Measurements from ENCODE around the gene ENGASE.

Gene ENGASE

GRCh38 chr17:79118924-79119323, 44.3 kb downstream of the ENGASE start:
- Histone ChIP-seq H3K27ac (no peak overlapping the region), H3K9me3 (no peaks in the 10 kb centered on the region), H3K4me3 (ENCODE audit: low read depth in 1 of 2, low read length in 1 of 2) (no peak overlapping the region), H3K27me3 (peaks cover 4% of the 10 kb centered on the region), H3K36me3 (no peaks in the 10 kb centered on the region), H3K4me1 (ENCODE audit: control insufficient read depth in 1 of 2, insufficient read depth in 1 of 2, low read depth in 1 of 2, low read length in 1 of 2) (no peaks in the 10 kb centered on the region)
- no peak for TF ChIP-seq CTCF (IDR thresholded peaks at IDR 0.05)

DNA sequence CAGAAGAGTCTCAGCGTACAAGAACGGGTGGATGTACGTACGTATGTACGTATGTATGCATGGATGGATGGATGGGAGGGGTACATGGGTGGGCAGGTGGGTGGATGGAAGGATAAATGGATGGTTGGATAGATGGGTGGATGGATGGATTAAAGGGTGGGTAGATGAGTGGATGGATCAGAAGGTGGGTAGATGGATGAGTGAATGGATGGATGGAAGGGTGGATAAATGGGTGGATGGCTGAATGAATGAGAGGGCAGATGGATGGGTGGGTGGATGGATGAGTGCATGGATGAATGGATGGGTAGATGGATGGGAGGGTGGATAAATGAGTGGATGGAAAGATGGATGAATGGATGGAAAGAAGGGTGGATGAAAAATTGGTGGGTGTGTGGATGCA, 45.6 kb downstream of the ENGASE start:
- Histone ChIP-seq H3K4me3 (ENCODE audit: low read depth in 1 of 2, low read length in 1 of 2) (no peak overlapping the region), H3K36me3 (no peaks in the 10 kb centered on the region), H3K4me1 (ENCODE audit: control insufficient read depth in 1 of 2, insufficient read depth in 1 of 2, low read depth in 1 of 2, low read length in 1 of 2) (no peaks in the 10 kb centered on the region), H3K9me3 (no peaks in the 10 kb centered on the region), H3K27me3 (peaks cover 5% of the 10 kb centered on the region), H3K27ac (no peak overlapping the region)
- no peak for TF ChIP-seq CTCF (IDR thresholded peaks at IDR 0.05)

DNA sequence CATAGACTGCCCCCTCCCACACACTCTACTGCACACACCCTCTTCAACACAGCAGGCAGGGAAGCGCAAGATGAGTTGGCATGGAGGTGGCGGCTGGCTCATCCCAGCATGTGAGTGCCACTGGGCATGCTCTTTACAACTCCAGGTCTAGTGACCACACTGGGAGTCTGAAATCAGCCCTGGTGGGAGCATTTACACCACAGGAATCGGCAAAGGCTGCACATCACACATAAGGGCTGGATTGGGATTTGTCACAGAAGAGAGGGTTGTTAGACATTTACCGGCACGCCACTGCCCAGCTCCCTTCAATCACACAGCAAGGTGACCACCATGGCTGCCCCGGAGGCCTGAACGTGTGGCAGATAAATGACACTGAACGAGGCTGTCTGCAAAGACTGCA, 49.4 kb downstream of the ENGASE start:
- TF ChIP-seq CTCF (IDR thresholded peaks at IDR 0.05), result no peak
- no peak overlapping the region for H3K27ac ChIP-seq
- no peaks in the 10 kb centered on the region for H3K36me3 ChIP-seq
- H3K4me3 ChIP-seq (ENCODE audit: low read depth in 1 of 2, low read length in 1 of 2), result no peak overlapping the region
- H3K27me3 ChIP-seq, result peaks cover 28% of the 10 kb centered on the region
- no peaks in the 10 kb centered on the region for H3K4me1 ChIP-seq (ENCODE audit: control insufficient read depth in 1 of 2, insufficient read depth in 1 of 2, low read depth in 1 of 2, low read length in 1 of 2)
- no peaks in the 10 kb centered on the region for H3K9me3 ChIP-seq

DNA sequence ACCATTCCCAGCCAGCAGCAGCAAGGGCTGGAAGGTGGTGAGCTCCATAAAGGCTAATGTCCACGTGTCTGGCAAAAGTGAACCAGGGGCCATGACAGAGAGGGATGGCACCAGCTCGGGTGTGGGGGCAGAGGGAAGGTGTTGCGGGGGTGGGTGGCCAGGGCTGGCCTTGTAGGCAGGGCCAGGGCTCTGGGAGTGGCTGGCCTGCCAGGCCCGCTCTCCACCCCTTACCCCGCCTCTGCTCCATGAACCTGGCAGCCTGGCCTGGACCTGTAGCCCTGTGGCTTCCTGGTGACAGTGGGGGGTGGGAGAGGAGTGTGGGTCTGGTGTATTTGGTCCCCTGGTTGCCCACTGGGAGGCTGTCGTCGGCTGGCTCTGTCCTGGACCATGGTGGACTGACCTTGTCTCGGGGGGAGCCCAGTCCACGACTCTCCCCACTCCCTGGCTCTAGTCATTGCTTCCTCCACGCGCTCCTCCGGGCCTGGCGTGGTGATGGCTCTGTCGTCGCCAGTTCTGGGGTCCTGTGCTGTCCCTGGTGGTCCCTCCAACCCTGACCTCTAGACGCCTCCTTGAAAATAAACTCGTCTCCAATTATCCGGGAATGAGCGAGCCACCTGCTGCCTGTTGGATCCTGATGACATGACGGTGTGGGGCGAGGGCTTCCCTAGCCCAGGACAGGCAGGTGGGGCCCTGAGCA, 50.0 kb downstream of the ENGASE start:
- H3K9me3 ChIP-seq, result no peaks in the 10 kb centered on the region
- H3K4me1 ChIP-seq (ENCODE audit: control insufficient read depth in 1 of 2, insufficient read depth in 1 of 2, low read depth in 1 of 2, low read length in 1 of 2), result no peaks in the 10 kb centered on the region
- H3K4me3 ChIP-seq (ENCODE audit: low read depth in 1 of 2, low read length in 1 of 2), result no peak overlapping the region
- TF ChIP-seq CTCF (IDR thresholded peaks at IDR 0.05), result no peak
- no peak overlapping the region for H3K27ac ChIP-seq
- peaks cover 28% of the 10 kb centered on the region for H3K27me3 ChIP-seq
- H3K36me3 ChIP-seq, result no peaks in the 10 kb centered on the region

DNA sequence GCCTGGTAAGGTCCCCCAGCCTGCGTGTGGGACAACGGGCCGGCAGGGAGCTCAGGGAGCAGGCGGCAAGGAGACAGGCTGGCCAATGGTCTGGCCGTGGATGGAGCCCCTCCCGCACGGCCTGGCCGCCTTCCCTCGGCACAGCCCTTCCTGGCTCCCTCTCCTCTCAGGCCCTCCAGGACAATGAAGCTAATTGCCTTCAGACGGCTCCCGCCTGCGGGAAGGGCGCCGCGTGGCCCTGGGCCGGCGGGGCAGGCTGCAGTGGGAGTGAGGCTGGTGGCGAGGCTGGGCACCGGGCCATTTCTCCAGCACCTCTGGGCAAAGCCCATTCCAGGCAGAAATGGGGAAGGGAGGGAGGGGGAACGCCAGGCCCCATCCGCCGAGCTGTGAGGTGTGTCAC, 50.9 kb downstream of the ENGASE start:
- Histone ChIP-seq H3K27me3 (peaks cover 28% of the 10 kb centered on the region), H3K9me3 (no peaks in the 10 kb centered on the region), H3K36me3 (no peaks in the 10 kb centered on the region), H3K4me1 (ENCODE audit: control insufficient read depth in 1 of 2, insufficient read depth in 1 of 2, low read depth in 1 of 2, low read length in 1 of 2) (no peaks in the 10 kb centered on the region), H3K27ac (no peak overlapping the region), H3K4me3 (ENCODE audit: low read depth in 1 of 2, low read length in 1 of 2) (no peak overlapping the region)
- no peak for TF ChIP-seq CTCF (IDR thresholded peaks at IDR 0.05)

Measured in neutrophil (primary cell).